AG09319 (cell line): ENCODE measurements around the gene ACSL6.

Experiments used
- DNase-seq: peaks from one replicate; pipeline ENCODE4 v3.0.0-alpha.2; 2010; ENCODE audit warnings: low read depth; ENCODE audit errors: extremely low read depth
- CTCF ChIP-seq: IDR thresholded peaks from 2 replicates; pipeline ENCODE4 v1.5.1; 2011; ENCODE audit warnings: low read depth, mild to moderate bottlenecking, inconsistent platforms, low read length, moderate library complexity

ACSL6 gene

GRCh38 chr5:131965826-131966415 lies 45.5 kb downstream of the ACSL6 start:
- DNase-seq = no peak
- no peak for TF ChIP-seq CTCF

GRCh38 chr5:131959906-131960305 lies 51.6 kb downstream of the ACSL6 start:
- no peak for DNase-seq
- no peak for TF ChIP-seq CTCF

GRCh38 chr5:131959136-131959535 lies 52.3 kb downstream of the ACSL6 start:
- no peak for TF ChIP-seq CTCF
- DNase-seq = no peak

GRCh38 chr5:131957721-131958441 lies 53.6 kb downstream of the ACSL6 start:
- TF ChIP-seq CTCF = no peak
- DNase-seq = no peak

GRCh38 chr5:131953969-131954368 lies 57.5 kb downstream of the ACSL6 start:
- no peak for DNase-seq
- TF ChIP-seq CTCF = no peak

- no peak for DNase-seq
- TF ChIP-seq CTCF = no peak
These were observed 59.1 kb downstream of the ACSL6 start for GRCh38 chr5:131952301-131952857.

GRCh38 chr5:131950706-131951105 lies 60.8 kb downstream of the ACSL6 start:
- TF ChIP-seq CTCF = no peak
- no peak for DNase-seq
